ENCODE measurements around the gene TRPM3.

DNA sequence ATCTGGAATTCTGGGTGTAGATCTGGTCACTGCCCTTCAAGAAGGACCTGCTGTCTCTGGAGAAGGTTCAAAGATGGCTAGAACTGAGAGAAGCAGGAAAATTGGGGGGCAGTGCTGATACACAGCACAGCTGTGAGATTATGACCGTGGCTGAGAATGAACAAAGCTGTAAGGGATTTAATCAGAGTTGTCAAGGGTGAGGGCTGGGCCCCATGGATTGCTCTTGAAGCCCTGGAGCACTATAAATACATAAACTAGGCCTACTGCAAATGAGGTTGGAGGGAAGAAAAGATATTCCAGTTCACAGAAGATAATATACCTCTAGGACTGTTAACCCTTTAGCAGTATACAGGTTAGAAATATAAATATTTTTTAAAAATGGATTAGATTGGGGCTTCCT, 620.6 kb downstream of the TRPM3 start:
- TF ChIP-seq, protein P1, sequence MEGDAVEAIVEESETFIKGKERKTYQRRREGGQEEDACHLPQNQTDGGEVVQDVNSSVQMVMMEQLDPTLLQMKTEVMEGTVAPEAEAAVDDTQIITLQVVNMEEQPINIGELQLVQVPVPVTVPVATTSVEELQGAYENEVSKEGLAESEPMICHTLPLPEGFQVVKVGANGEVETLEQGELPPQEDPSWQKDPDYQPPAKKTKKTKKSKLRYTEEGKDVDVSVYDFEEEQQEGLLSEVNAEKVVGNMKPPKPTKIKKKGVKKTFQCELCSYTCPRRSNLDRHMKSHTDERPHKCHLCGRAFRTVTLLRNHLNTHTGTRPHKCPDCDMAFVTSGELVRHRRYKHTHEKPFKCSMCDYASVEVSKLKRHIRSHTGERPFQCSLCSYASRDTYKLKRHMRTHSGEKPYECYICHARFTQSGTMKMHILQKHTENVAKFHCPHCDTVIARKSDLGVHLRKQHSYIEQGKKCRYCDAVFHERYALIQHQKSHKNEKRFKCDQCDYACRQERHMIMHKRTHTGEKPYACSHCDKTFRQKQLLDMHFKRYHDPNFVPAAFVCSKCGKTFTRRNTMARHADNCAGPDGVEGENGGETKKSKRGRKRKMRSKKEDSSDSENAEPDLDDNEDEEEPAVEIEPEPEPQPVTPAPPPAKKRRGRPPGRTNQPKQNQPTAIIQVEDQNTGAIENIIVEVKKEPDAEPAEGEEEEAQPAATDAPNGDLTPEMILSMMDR (tag by site-specific recombination; IDR thresholded peaks at IDR 0.05) = no peak
- TF ChIP-seq ZNF660 (tag by site-specific recombination; IDR thresholded peaks at IDR 0.05) = no peak
- TF ChIP-seq ZNF10 (tag by site-specific recombination; IDR thresholded peaks at IDR 0.05) = no peak
- TF ChIP-seq, protein P2, sequence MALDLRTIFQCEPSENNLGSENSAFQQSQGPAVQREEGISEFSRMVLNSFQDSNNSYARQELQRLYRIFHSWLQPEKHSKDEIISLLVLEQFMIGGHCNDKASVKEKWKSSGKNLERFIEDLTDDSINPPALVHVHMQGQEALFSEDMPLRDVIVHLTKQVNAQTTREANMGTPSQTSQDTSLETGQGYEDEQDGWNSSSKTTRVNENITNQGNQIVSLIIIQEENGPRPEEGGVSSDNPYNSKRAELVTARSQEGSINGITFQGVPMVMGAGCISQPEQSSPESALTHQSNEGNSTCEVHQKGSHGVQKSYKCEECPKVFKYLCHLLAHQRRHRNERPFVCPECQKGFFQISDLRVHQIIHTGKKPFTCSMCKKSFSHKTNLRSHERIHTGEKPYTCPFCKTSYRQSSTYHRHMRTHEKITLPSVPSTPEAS (tag by site-specific recombination; IDR thresholded peaks at IDR 0.05) = no peak
- no peak for TF ChIP-seq ZNF514 (tag by site-specific recombination; IDR thresholded peaks at IDR 0.05)
